ENCODE results near the gene VSIR. TPM values are rescaled to one million over a fixed set of nuclear protein-coding genes. Genes with fewer than 3 reads are reported as not detected.

VSIR gene
- total and polyA plus RNA-seq, 9 of the 15 experiments (the other 6 are each of a cell fraction or from before 2014, with no cell fraction given): 0.14 to 20.5 (median 9.3) TPM

GRCh38 chr10:71718165-71718698 lies 55.1 kb downstream of the VSIR start:
- no peaks in the 10 kb centered on the region for H4K20me1 ChIP-seq (replicated peaks; ENCODE audit: control insufficient read depth, insufficient read depth, low read length)
- WGBS (ENCODE audit: insufficient coverage, low coverage, missing lambda C conversion rate): 62% methylated on average over 10 of the region's 10 CpGs
- no peak for TF ChIP-seq POLR2AphosphoS5 (IDR thresholded peaks at IDR 0.05; ENCODE audit: control insufficient read depth, insufficient read depth, low read depth, low read length)
- TF ChIP-seq PHB2 (IDR thresholded peaks at IDR 0.05; ENCODE audit: low read depth): no peak
- TF ChIP-seq EP300 (IDR thresholded peaks at IDR 0.05; ENCODE audit: low read length): no peak
- TF ChIP-seq RFX5 (IDR thresholded peaks at IDR 0.05; ENCODE audit: low read depth, low read length): no peak
- no peak for TF ChIP-seq CUX1 (CRISPR knock-in tag; IDR thresholded peaks at IDR 0.05)
- no peak for TF ChIP-seq ZNF609 (CRISPR knock-in tag; IDR thresholded peaks at IDR 0.05; ENCODE audit: borderline replicate concordance)
- TF ChIP-seq TGIF2 (CRISPR knock-in tag; IDR thresholded peaks at IDR 0.05): no peak
- TF ChIP-seq ETV5 (CRISPR knock-in tag; IDR thresholded peaks at IDR 0.05; ENCODE audit: low read depth): no peak
- TF ChIP-seq CBX3 (IDR thresholded peaks at IDR 0.05; ENCODE audit: borderline replicate concordance in 1 of 2, low read length in 2 of 2): no peak
- no peak for TF ChIP-seq FUS (optimal IDR thresholded peaks at IDR 0.05; ENCODE audit: low read depth, low read length)
- TF ChIP-seq HNRNPUL1 (IDR thresholded peaks at IDR 0.05; ENCODE audit: low read length): no peak
- no peak for TF ChIP-seq POLR3G (IDR thresholded peaks at IDR 0.05; ENCODE audit: extremely low read depth, insufficient read length, insufficient replicate concordance)
- TF ChIP-seq ZNF23 (CRISPR knock-in tag; IDR thresholded peaks at IDR 0.05): no peak
- FAIRE-seq (no peak), ATAC-seq (no peak), DNase-seq (ENCODE audit: extremely low read depth in 1 of 4, low spot score in 3 of 4) (no peak)
- intact Hi-C loops (cut with micrococcal nuclease) (no loop called here), in situ Hi-C loops (cut with MboI) (no loop called here)
- no peaks in the 10 kb centered on the region for H3K36me3 ChIP-seq (ENCODE audit: control insufficient read depth, insufficient read depth, low read length)
- H2AFZ ChIP-seq (ENCODE audit: low read depth, low read length): no peak overlapping the region
- no peak overlapping the region for H3K4me3 ChIP-seq
- CTCF ChIA-PET (ENCODE audit: low intra/inter-chr PET ratio): no interaction called here
- no peaks in the 10 kb centered on the region for H3K79me2 ChIP-seq (ENCODE audit: control insufficient read depth, insufficient read depth, low read length)
- no peak overlapping the region for H3K27ac ChIP-seq (ENCODE audit: extremely low read depth, low read depth, low read length)
- H3K4me1 ChIP-seq (replicated peaks in 1 of 2; ENCODE audit: control insufficient read depth in 2 of 2, insufficient read depth in 2 of 2, low read length in 2 of 2): peaks cover 18 to 31% of the 10 kb centered on the region in 2 experiments
- no peaks in the 10 kb centered on the region for H3K9me3 ChIP-seq (replicated peaks; ENCODE audit: control insufficient read depth, insufficient read depth, low read depth, low read length)
- no peaks in the 10 kb centered on the region for H3K27me3 ChIP-seq (ENCODE audit: control insufficient read depth in 2 of 2, insufficient read depth in 2 of 2, low read length in 2 of 2)
- BruUV-seq (replicated peaks): no TSS peak
- no peak overlapping the region for H3K4me2 ChIP-seq (ENCODE audit: insufficient read depth, low read length)
- POLR2A ChIA-PET: interaction anchor here (0.7 to 1.0 kb wide), 2 partner anchors 24 to 340 kb away, joined by 3 read pairs; no protein-coding TSS in a partner anchor
- H3K9ac ChIP-seq (ENCODE audit: insufficient read depth in 1 of 2, low read depth in 2 of 2, low read length in 2 of 2): 0 out of 4 replicates have a peak overlapping the region, but pooled peaks of 1 of the 2 experiments have one; percentile 14
- no peaks in the 10 kb centered on the region for H3K9me1 ChIP-seq (ENCODE audit: control insufficient read depth, insufficient read depth, low read length)
